Duodenal mucosa (tissue), 2 donors: ENCODE data around the gene SNRNP25.
A peak's percentile ranks its signal among the peaks of the same experiment; 100 is the strongest.

Experiments used
- H3K27ac ChIP-seq: one replicate; pipeline ENCODE4 v1.7.0; 2013; ENCODE audit warnings: low read depth, low read length
- H3K27me3 ChIP-seq, 2 donors: one replicate each; pipeline ENCODE4 v1.7.0; 2013; ENCODE audit warnings: low read length in 2 of 2, control low read depth in 1 of 2; ENCODE audit not compliant: insufficient read depth in 2 of 2, control insufficient read depth in 1 of 2
- H3K36me3 ChIP-seq, 2 donors: one replicate each; pipeline ENCODE4 v1.7.0; 2013; ENCODE audit warnings: low read length in 2 of 2, control low read depth in 1 of 2; ENCODE audit not compliant: insufficient read depth in 2 of 2, control insufficient read depth in 1 of 2
- H3K4me1 ChIP-seq, 2 donors: one replicate each; pipeline ENCODE4 v1.7.0; 2013; ENCODE audit warnings: low read length in 2 of 2, control low read depth in 1 of 2; ENCODE audit not compliant: insufficient read depth in 2 of 2, control insufficient read depth in 1 of 2
- H3K4me3 ChIP-seq, 2 donors: one replicate each; pipeline ENCODE4 v1.7.0; 2013; ENCODE audit warnings: low read length in 2 of 2, low read depth in 1 of 2
- H3K9ac ChIP-seq, 2 donors: one replicate each; pipeline ENCODE4 v1.7.0; 2013; ENCODE audit warnings: low read length in 2 of 2, low read depth in 1 of 2
- H3K9me3 ChIP-seq, 2 donors: one replicate each; pipeline ENCODE4 v1.7.0; 2013; ENCODE audit warnings: low read length in 2 of 2, control low read depth in 1 of 2; ENCODE audit not compliant: control insufficient read depth in 1 of 2

The SNRNP25 gene

DNA sequence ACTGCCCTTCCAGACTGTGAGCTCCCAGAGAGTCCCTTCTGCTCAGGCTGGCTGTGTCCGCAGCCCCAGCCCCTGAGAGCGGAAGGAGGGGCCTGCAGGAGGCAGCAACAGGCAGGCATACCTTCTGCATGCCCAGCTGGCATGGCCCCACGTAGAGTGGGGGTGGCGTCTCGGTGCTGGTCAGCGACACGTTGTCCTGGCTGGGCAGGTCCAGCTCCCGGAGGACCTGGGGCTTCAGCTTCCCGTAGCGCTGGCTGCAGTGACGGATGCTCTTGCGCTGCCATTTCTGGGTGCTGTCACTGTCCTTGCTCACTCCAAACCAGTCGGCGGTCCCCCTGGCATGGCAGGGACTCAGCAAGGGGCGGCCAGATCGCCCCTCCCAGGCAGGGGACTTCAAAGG, 9.8 kb downstream of the SNRNP25 start:
- H3K36me3 ChIP-seq: peaks cover 0 to 12% of the 10 kb centered on the region in 2 donors
- no peak overlapping the region for H3K9ac ChIP-seq
- H3K4me3 ChIP-seq: no peak overlapping the region
- H3K27me3 ChIP-seq: no peaks in the 10 kb centered on the region
- H3K9me3 ChIP-seq: no peaks in the 10 kb centered on the region
- no peak overlapping the region for H3K27ac ChIP-seq
- peaks cover 0 to 7% of the 10 kb centered on the region in 2 donors for H3K4me1 ChIP-seq

GRCh38 chr16:63998-64913, 10.6 kb downstream of the SNRNP25 start:
- peaks cover 0 to 7% of the 10 kb centered on the region in 2 donors for H3K36me3 ChIP-seq
- no peak overlapping the region for H3K9ac ChIP-seq
- peaks cover 0 to 7% of the 10 kb centered on the region in 2 donors for H3K4me1 ChIP-seq
- no peak overlapping the region for H3K4me3 ChIP-seq
- no peaks in the 10 kb centered on the region for H3K9me3 ChIP-seq
- no peaks in the 10 kb centered on the region for H3K27me3 ChIP-seq
- H3K27ac ChIP-seq: no peak overlapping the region

- H3K9me3 ChIP-seq: no peaks in the 10 kb centered on the region
- peaks cover 0 to 7% of the 10 kb centered on the region in 2 donors for H3K36me3 ChIP-seq
- no peak overlapping the region for H3K9ac ChIP-seq
Measured at GRCh38 chr16:64914-65255, 11.3 kb downstream of the SNRNP25 start.

DNA sequence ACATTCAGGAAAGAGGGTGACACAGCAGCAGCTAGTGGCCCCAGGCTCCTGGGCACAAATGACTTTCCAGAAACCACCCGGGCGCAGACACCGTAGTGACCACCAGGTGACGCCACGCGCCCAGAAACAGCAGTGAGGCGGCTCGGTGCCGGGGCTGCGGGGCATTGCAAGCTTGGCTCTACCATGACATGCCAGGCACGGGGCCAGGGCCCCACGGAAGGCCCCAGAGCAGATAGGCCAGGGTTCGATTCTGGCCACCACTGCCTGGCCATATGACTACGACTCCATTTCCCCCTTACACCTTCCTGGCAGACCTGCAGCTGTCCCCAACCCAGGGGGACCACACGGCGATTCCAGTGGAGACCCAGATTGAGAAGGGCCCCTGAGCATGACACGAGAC, 12.1 kb downstream of the SNRNP25 start:
- Histone ChIP-seq H3K36me3 (peaks cover 0 to 7% of the 10 kb centered on the region in 2 donors), H3K4me1 (peaks cover 0 to 7% of the 10 kb centered on the region in 2 donors), H3K27me3 (no peaks in the 10 kb centered on the region), H3K9ac (no peak overlapping the region), H3K9me3 (no peaks in the 10 kb centered on the region), H3K4me3 (no peak overlapping the region), H3K27ac (no peak overlapping the region)

More at GRCh38 chr16:64914-65255, 11.3 kb downstream of the SNRNP25 start:
- no peaks in the 10 kb centered on the region for H3K27me3 ChIP-seq
- H3K27ac ChIP-seq: no peak overlapping the region
- no peak overlapping the region for H3K4me3 ChIP-seq
- H3K4me1 ChIP-seq: peaks cover 0 to 7% of the 10 kb centered on the region in 2 donors

GRCh38 chr16:66309-67182, 12.9 kb downstream of the SNRNP25 start:
- Histone ChIP-seq H3K9me3 (no peaks in the 10 kb centered on the region), H3K27me3 (no peaks in the 10 kb centered on the region), H3K9ac (no peak overlapping the region), H3K4me3 (no peak overlapping the region), H3K4me1 (peaks cover 5 to 7% of the 10 kb centered on the region in 2 donors), H3K27ac (no peak overlapping the region), H3K36me3 (peaks cover 0 to 7% of the 10 kb centered on the region in 2 donors)

DNA sequence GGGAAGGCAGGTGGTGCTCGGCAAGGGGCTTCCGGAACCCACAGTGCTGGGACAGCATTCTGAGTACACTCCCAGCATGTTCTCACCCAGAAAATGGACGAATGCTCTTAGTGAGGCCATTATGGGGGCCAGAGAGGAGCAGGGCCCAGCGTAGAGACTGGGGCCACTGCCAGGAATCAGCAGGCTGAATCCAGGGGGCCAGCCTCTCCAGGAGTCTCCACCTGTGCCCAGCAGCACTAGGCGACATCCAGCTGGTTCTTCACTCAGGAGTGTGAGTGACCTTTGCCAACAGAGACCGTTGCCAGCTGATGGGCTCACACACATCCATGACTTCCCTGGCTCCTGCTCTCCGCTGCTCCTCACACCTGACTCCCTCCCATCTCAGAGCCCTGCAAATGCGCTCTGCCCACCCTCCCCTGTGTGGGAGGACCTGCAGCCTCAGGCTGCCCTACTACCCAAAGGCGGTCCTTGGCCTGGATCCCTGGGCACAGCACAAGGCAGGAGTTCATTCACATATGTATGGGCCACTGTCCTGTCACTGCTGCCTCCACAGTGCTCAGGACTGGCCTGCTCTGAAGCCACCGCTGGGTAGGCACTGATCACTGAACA, 13.7 kb downstream of the SNRNP25 start:
- no peaks in the 10 kb centered on the region for H3K27me3 ChIP-seq
- peaks cover 7 to 11% of the 10 kb centered on the region in 2 donors for H3K4me1 ChIP-seq
- no peaks in the 10 kb centered on the region for H3K9me3 ChIP-seq
- no peak overlapping the region for H3K27ac ChIP-seq
- no peak overlapping the region for H3K9ac ChIP-seq
- H3K4me3 ChIP-seq: no peak overlapping the region
- H3K36me3 ChIP-seq: peaks cover 0 to 7% of the 10 kb centered on the region in 2 donors

DNA sequence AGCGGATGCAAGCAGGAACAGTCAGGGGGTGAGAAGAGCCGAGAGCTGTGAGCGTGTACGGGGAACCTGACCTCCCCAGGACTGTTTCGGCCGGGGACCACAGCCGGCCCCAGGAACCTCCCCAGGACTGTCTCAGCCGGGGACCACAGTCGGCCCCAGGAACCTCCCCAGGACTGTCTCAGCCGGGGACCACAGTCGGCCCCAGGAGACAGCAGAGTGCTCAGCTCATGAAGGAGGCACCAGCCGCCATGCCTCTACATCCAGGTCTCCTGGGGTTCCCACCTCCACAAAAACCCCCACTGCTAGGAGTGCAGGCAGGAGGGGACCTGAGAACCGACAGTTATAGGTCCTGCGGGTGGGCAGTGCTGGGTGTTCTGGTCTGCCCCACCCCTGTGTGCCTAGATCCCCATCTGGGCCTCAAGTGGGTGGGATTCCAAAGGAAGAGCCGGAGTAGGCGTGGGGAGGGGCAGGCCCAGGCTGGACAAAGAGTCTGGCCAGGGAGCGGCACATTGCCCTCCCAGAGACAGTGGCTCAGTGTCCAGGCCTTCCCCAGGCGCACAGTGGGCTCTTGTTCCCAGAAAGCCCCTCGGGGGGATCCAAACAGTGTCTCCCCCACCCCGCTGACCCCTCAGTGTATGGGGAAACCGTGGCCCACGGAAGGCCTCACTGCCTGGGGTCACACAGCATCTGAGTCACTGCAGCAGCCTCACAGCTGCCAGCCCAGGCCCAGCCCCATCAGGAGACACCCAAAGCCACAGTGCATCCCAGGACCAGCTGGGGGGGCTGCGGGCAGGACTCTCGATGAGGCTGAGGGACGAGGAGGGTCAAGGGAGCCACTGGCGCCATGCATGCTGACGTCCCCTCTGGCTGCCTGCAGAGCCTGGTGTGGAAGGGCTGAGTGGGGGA, 14.5 kb downstream of the SNRNP25 start:
- Histone ChIP-seq H3K4me3 (no peak overlapping the region), H3K27me3 (peaks cover 0 to 5% of the 10 kb centered on the region in 2 donors), H3K4me1 (peaks cover 12 to 17% of the 10 kb centered on the region in 2 donors), H3K27ac (no peak overlapping the region), H3K9ac (no peak overlapping the region), H3K9me3 (no peaks in the 10 kb centered on the region), H3K36me3 (peaks cover 0 to 7% of the 10 kb centered on the region in 2 donors)

GRCh38 chr16:69181-69580, 15.6 kb downstream of the SNRNP25 start:
- H3K36me3 ChIP-seq: peaks cover 0 to 5% of the 10 kb centered on the region in 2 donors
- H3K4me1 ChIP-seq: peaks cover 12 to 17% of the 10 kb centered on the region in 2 donors
- no peak overlapping the region for H3K9ac ChIP-seq
- no peak overlapping the region for H3K4me3 ChIP-seq
- H3K9me3 ChIP-seq: no peaks in the 10 kb centered on the region
- peaks cover 0 to 6% of the 10 kb centered on the region in 2 donors for H3K27me3 ChIP-seq
- H3K27ac ChIP-seq: no peak overlapping the region

- Histone ChIP-seq H3K36me3 (no peaks in the 10 kb centered on the region), H3K27ac (peak overlapping the region; percentile 34), H3K9ac (no peak overlapping the region), H3K4me1 (peaks cover 19 to 21% of the 10 kb centered on the region in 2 donors), H3K9me3 (no peaks in the 10 kb centered on the region), H3K27me3 (peaks cover 0 to 6% of the 10 kb centered on the region in 2 donors), H3K4me3 (peak overlapping the region; percentile 7 to 65)
Measured at GRCh38 chr16:71210-71539, 17.5 kb downstream of the SNRNP25 start.
